ENCODE data around the gene CAPN5.

DNA sequence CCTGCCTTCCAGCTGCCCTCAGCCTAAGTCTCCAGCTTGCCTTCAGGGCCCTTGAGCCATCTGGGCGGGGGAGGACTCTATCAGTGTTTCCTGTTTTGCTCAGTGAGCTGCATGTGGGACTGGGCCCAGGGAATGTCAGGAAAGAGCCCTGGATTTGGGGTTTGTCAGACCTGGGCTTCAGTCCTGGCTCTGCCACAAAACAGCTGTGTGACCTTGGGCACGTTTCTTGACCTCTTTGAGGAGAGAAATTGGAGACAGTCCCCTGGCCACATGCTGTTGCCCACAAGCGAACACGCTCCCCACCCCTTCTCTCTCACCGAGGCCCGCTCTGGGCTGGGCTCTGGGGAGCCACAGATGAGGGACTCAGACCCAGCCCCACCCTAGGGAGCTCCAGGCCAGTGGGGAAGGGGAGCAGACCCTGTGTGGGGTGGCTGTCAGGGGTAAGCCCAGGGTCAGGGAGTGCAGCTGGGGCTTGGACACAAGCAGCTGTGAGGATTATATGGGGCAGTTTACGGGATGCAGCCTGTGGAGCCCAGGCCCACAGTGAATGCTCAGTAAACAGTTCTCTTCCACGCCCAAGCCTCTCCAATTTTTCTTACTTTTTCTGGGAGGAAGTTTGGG lies 73.6 kb downstream of the CAPN5 start:
- TF ChIP-seq POLR2A (IDR thresholded peaks at IDR 0.05) = no peak
- TF ChIP-seq, protein P1, sequence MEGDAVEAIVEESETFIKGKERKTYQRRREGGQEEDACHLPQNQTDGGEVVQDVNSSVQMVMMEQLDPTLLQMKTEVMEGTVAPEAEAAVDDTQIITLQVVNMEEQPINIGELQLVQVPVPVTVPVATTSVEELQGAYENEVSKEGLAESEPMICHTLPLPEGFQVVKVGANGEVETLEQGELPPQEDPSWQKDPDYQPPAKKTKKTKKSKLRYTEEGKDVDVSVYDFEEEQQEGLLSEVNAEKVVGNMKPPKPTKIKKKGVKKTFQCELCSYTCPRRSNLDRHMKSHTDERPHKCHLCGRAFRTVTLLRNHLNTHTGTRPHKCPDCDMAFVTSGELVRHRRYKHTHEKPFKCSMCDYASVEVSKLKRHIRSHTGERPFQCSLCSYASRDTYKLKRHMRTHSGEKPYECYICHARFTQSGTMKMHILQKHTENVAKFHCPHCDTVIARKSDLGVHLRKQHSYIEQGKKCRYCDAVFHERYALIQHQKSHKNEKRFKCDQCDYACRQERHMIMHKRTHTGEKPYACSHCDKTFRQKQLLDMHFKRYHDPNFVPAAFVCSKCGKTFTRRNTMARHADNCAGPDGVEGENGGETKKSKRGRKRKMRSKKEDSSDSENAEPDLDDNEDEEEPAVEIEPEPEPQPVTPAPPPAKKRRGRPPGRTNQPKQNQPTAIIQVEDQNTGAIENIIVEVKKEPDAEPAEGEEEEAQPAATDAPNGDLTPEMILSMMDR (IDR thresholded peaks at IDR 0.05) = no peak
